Calu3 (cell line): ENCODE results near the gene KAZN. TPM values are rescaled to one million over a fixed set of nuclear protein-coding genes. Genes with fewer than 3 reads are reported as not detected.

Experiments used
- BruUV-seq: library from RNA; stranded (reverse); fragments of 400-500 nt; replicated peaks from 2 replicates; lab custom pipeline; 2021; lab: Mats Ljungman, UMichigan
- CTCF ChIA-PET: fragments of 300-600 bp; sonication (Branson Sonifier 250); formaldehyde crosslinking; loops from one replicate; lab custom pipeline; 2022; ENCODE audit warnings: antibody characterized with exemption; lab: Charles Lee
- DNase-seq: peaks from one replicate; pipeline ENCODE4 v3.0.0; 2022
- H3K27ac Mint-ChIP-seq: one replicate; pipeline ENCODE4 v1.8.0; 2022; ENCODE audit warnings: mixed read lengths; ENCODE audit not compliant: unreplicated experiment
- H3K27me3 Mint-ChIP-seq: one replicate; pipeline ENCODE4 v1.8.0; 2022; ENCODE audit warnings: mixed read lengths; ENCODE audit not compliant: unreplicated experiment
- H3K36me3 Mint-ChIP-seq: one replicate; pipeline ENCODE4 v1.8.0; 2022; ENCODE audit warnings: mild to moderate bottlenecking, moderate library complexity, mixed read lengths; ENCODE audit not compliant: insufficient read depth, unreplicated experiment
- H3K4me1 Mint-ChIP-seq: one replicate; pipeline ENCODE4 v1.8.0; 2022; ENCODE audit warnings: mild to moderate bottlenecking, low read depth, mixed read lengths; ENCODE audit not compliant: unreplicated experiment
- H3K4me3 Mint-ChIP-seq: one replicate; pipeline ENCODE4 v1.8.0; 2022; ENCODE audit warnings: mild to moderate bottlenecking, low read depth, moderate library complexity, mixed read lengths; ENCODE audit not compliant: unreplicated experiment
- H3K9me3 Mint-ChIP-seq: one replicate; pipeline ENCODE4 v1.8.0; 2022; ENCODE audit warnings: low read depth, mixed read lengths; ENCODE audit not compliant: unreplicated experiment
- CTCF ChIP-seq: fragments of 200-600 bp; IDR thresholded peaks from one replicate; pipeline ENCODE4 v1.8.0; 2022; ENCODE audit warnings: antibody characterized with exemption; ENCODE audit not compliant: unreplicated experiment
- intact Hi-C: fragments of 100-400 bp; cut with micrococcal nuclease; formaldehyde crosslinking; loops from one replicate; pipeline ENCODE4 v1.10.0; 2022; ENCODE audit not compliant: unreplicated experiment
- total RNA-seq: library from RNA; stranded (reverse); gene quantifications from 2 replicates; pipeline ENCODE4 v1.2.3, GENCODE V29; 2022

The KAZN gene
- total RNA-seq, 1 experiment from 2014 or later = 3.6 TPM

- intact Hi-C loops = loop anchor here (10.0 kb wide), 1 partner anchor 193 kb away; no protein-coding TSS in a partner anchor
- no peak for TF ChIP-seq CTCF
- CTCF ChIA-PET = no interaction called here
These were observed 253.3 kb downstream of the KAZN start for GRCh38 chr1:14851760-14852159.

GRCh38 chr1:14852291-14852690 is 253.8 kb downstream of the KAZN start:
- Mint-ChIP-seq H3K27me3 (peaks cover 49% of the 10 kb centered on the region), H3K4me3 (no peak overlapping the region), H3K27ac (no peak overlapping the region), H3K9me3 (no peaks in the 10 kb centered on the region), H3K4me1 (no peaks in the 10 kb centered on the region), H3K36me3 (no peaks in the 10 kb centered on the region)
- no peak for TF ChIP-seq CTCF
- intact Hi-C loops = loop anchor here (10.0 kb wide), 1 partner anchor 193 kb away; no protein-coding TSS in a partner anchor
- CTCF ChIA-PET = no interaction called here
- no peak for DNase-seq
- BruUV-seq = no TSS peak

More at GRCh38 chr1:14851760-14852159, 253.3 kb downstream of the KAZN start:
- BruUV-seq = no TSS peak
- no peaks in the 10 kb centered on the region for H3K36me3 Mint-ChIP-seq
- peaks cover 43% of the 10 kb centered on the region for H3K27me3 Mint-ChIP-seq
- no peak overlapping the region for H3K27ac Mint-ChIP-seq
- H3K4me1 Mint-ChIP-seq = no peaks in the 10 kb centered on the region
- H3K9me3 Mint-ChIP-seq = no peaks in the 10 kb centered on the region
- no peak for DNase-seq
- H3K4me3 Mint-ChIP-seq = no peak overlapping the region

- DNase-seq = no peak
- Mint-ChIP-seq H3K27ac (no peak overlapping the region), H3K36me3 (no peaks in the 10 kb centered on the region), H3K27me3 (peaks cover 50% of the 10 kb centered on the region), H3K9me3 (no peaks in the 10 kb centered on the region), H3K4me3 (no peak overlapping the region), H3K4me1 (no peaks in the 10 kb centered on the region)
- no peak for TF ChIP-seq CTCF
- intact Hi-C loops = loop anchor here (10.0 kb wide), 1 partner anchor 191 kb away; no protein-coding TSS in a partner anchor
- CTCF ChIA-PET = no interaction called here
- no TSS peak for BruUV-seq
These were observed 255.0 kb downstream of the KAZN start for GRCh38 chr1:14853518-14853917.

GRCh38 chr1:14855268-14855667 is 256.8 kb downstream of the KAZN start:
- Mint-ChIP-seq H3K27me3 (peaks cover 64% of the 10 kb centered on the region), H3K9me3 (no peaks in the 10 kb centered on the region), H3K4me1 (no peaks in the 10 kb centered on the region), H3K27ac (no peak overlapping the region), H3K4me3 (no peak overlapping the region), H3K36me3 (no peaks in the 10 kb centered on the region)
- BruUV-seq = no TSS peak
- CTCF ChIA-PET = no interaction called here
- DNase-seq = no peak
- intact Hi-C loops = loop anchor here (10.0 kb wide), 1 partner anchor 190 kb away; no protein-coding TSS in a partner anchor
- no peak for TF ChIP-seq CTCF
